ENCODE data around the gene C2orf92. TPM values are rescaled to one million over a fixed set of nuclear protein-coding genes. Genes with fewer than 3 reads are reported as not detected.

The C2orf92 gene
- total RNA-seq, 1 experiment from 2014 or later: 6.9 TPM

DNA sequence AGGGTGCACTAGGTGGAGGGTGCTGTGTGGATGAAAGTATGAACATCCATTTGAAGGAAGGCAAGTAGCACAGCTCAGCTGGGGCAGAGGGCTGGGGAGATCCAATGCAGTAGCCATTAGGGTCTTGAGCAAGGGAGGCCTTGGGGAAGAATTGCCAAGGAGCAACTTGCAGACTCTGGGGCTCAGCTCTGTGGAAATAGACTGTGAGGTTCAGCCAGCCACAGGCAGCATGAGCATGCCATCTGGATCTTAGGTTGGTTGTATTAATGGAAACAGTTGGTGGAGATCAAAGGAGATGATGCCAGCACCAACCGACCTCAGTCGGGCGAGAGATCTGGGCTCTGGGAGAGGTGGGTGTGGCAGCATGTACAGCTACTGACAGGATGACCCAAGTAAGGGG is 49.4 kb downstream of the C2orf92 start:
- CTCF ChIA-PET: no interaction called here
- Mint-ChIP-seq H3K4me3 (ENCODE audit: low read depth, unreplicated experiment) (no peak overlapping the region), H3K4me1 (ENCODE audit: low read depth, unreplicated experiment) (no peaks in the 10 kb centered on the region), H3K9me3 (ENCODE audit: low read depth, unreplicated experiment) (no peaks in the 10 kb centered on the region), H3K27ac (ENCODE audit: unreplicated experiment) (no peak overlapping the region), H3K27me3 (ENCODE audit: unreplicated experiment) (peaks cover 63% of the 10 kb centered on the region), H3K36me3 (ENCODE audit: insufficient read depth, unreplicated experiment) (no peaks in the 10 kb centered on the region)
- TF ChIP-seq, protein P1, sequence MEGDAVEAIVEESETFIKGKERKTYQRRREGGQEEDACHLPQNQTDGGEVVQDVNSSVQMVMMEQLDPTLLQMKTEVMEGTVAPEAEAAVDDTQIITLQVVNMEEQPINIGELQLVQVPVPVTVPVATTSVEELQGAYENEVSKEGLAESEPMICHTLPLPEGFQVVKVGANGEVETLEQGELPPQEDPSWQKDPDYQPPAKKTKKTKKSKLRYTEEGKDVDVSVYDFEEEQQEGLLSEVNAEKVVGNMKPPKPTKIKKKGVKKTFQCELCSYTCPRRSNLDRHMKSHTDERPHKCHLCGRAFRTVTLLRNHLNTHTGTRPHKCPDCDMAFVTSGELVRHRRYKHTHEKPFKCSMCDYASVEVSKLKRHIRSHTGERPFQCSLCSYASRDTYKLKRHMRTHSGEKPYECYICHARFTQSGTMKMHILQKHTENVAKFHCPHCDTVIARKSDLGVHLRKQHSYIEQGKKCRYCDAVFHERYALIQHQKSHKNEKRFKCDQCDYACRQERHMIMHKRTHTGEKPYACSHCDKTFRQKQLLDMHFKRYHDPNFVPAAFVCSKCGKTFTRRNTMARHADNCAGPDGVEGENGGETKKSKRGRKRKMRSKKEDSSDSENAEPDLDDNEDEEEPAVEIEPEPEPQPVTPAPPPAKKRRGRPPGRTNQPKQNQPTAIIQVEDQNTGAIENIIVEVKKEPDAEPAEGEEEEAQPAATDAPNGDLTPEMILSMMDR (IDR thresholded peaks at IDR 0.05; ENCODE audit: unreplicated experiment): no peak
- intact Hi-C loops (cut with micrococcal nuclease; ENCODE audit: unreplicated experiment): no loop called here
- no peak for DNase-seq
- no TSS peak for BruUV-seq (replicated peaks)

DNA sequence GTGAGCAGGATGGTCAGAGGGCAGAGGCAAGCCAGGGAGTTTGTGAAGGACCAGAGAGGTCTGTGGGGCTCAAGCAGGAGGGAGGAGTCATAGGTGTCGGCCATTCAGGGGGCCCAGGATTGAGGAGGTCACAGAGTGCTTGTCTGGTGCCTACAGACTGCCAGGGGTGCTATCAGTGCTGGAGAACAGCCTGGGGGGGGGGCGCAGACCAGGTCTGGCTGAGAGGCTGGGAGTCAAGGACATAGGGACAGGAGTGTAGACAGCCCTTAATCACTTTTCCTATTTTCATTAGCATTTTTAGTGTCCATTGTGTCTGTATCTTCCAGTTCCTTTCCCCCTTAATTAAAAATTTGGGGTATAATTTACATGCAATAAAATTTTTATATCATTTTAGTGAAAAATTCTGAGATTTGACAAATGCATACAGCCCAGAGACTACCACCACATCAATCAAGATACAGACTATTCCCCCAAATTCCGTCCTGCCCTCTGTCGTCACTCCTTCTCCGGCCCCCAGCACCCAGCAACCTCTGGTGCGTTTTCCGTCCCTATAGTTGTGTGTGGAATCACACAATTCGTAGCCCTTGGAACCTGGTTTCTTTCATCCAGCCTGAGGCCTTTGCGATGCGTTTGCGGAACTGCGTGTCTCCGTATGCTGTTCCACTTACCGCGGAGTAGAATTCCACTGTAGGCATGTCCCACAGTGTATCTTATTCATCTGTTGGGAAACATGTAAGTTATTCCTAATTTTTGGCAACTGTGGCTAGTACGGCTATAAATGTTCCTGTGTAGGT is 50.0 kb downstream of the C2orf92 start:
- H3K27me3 Mint-ChIP-seq (ENCODE audit: unreplicated experiment): peaks cover 58% of the 10 kb centered on the region
- H3K27ac Mint-ChIP-seq (ENCODE audit: unreplicated experiment): no peak overlapping the region
- intact Hi-C loops (cut with micrococcal nuclease; ENCODE audit: unreplicated experiment): no loop called here
- no TSS peak for BruUV-seq (replicated peaks)
- no peak overlapping the region for H3K4me3 Mint-ChIP-seq (ENCODE audit: low read depth, unreplicated experiment)
- H3K4me1 Mint-ChIP-seq (ENCODE audit: low read depth, unreplicated experiment): no peaks in the 10 kb centered on the region
- TF ChIP-seq, protein P1 (IDR thresholded peaks at IDR 0.05; ENCODE audit: unreplicated experiment): no peak
- no peak for DNase-seq
- CTCF ChIA-PET: no interaction called here
- H3K9me3 Mint-ChIP-seq (ENCODE audit: low read depth, unreplicated experiment): no peaks in the 10 kb centered on the region
- no peaks in the 10 kb centered on the region for H3K36me3 Mint-ChIP-seq (ENCODE audit: insufficient read depth, unreplicated experiment)

DNA sequence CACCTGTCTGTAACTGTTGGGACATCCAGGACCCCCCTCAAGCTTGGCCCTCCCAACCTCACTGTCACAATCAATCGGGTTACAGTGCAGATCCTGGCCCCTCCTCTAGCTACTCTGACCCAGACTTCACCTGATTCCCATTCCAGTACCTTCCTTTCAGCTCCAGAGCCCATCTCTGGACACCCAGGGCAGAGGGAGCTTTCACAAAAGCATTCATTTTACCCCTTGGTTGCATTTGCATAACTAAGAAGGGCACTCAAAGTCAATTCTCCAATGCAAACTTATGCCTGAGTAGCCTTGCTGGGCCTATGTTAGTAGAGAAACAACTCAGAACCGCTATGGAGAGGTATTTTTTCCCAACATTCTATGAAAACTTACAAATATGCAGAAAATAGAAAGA is 51.2 kb downstream of the C2orf92 start:
- DNase-seq: no peak
- no peak overlapping the region for H3K4me3 Mint-ChIP-seq (ENCODE audit: low read depth, unreplicated experiment)
- intact Hi-C loops (cut with micrococcal nuclease; ENCODE audit: unreplicated experiment): no loop called here
- BruUV-seq (replicated peaks): no TSS peak
- H3K9me3 Mint-ChIP-seq (ENCODE audit: low read depth, unreplicated experiment): no peaks in the 10 kb centered on the region
- H3K27me3 Mint-ChIP-seq (ENCODE audit: unreplicated experiment): peaks cover 46% of the 10 kb centered on the region
- H3K27ac Mint-ChIP-seq (ENCODE audit: unreplicated experiment): no peak overlapping the region
- CTCF ChIA-PET: interaction anchor here (0.9 kb wide), 1 partner anchor 89 kb away, joined by 3 read pairs; no protein-coding TSS in a partner anchor
- H3K36me3 Mint-ChIP-seq (ENCODE audit: insufficient read depth, unreplicated experiment): no peaks in the 10 kb centered on the region
- H3K4me1 Mint-ChIP-seq (ENCODE audit: low read depth, unreplicated experiment): no peaks in the 10 kb centered on the region
- TF ChIP-seq, protein P1 (IDR thresholded peaks at IDR 0.05; ENCODE audit: unreplicated experiment): no peak

DNA sequence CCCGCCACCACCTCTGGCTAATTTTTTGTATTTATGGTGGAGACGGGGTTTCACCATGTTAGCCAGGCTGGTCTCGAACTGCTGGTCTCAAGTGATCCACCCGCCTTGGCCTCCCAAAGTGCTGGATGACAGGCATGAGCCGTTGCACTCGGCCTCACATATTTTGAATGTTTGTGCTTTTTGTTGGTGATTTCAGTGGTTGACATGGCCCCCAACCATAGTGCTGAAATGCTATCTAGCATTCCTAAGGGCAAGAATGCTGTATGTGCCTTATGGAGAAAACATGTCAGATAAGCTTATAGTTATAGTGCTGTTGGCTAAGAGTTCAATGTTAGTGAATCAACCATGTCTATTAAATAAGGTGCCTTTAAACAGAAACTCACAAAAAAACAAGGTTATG is 52.7 kb downstream of the C2orf92 start:
- H3K27ac Mint-ChIP-seq (ENCODE audit: unreplicated experiment): no peak overlapping the region
- CTCF ChIA-PET: no interaction called here
- intact Hi-C loops (cut with micrococcal nuclease; ENCODE audit: unreplicated experiment): no loop called here

More for the DNA sequence above, 52.7 kb downstream of the C2orf92 start:
- H3K36me3 Mint-ChIP-seq (ENCODE audit: insufficient read depth, unreplicated experiment): no peaks in the 10 kb centered on the region
- TF ChIP-seq, protein P1 (IDR thresholded peaks at IDR 0.05; ENCODE audit: unreplicated experiment): no peak
- H3K4me3 Mint-ChIP-seq (ENCODE audit: low read depth, unreplicated experiment): no peak overlapping the region
- peaks cover 37% of the 10 kb centered on the region for H3K27me3 Mint-ChIP-seq (ENCODE audit: unreplicated experiment)
- no peaks in the 10 kb centered on the region for H3K9me3 Mint-ChIP-seq (ENCODE audit: low read depth, unreplicated experiment)
- no peak for DNase-seq
- H3K4me1 Mint-ChIP-seq (ENCODE audit: low read depth, unreplicated experiment): no peaks in the 10 kb centered on the region
- no TSS peak for BruUV-seq (replicated peaks)
